ENCODE measurements around the gene DUSP3.
A peak's percentile ranks its signal among the peaks of the same experiment; 100 is the strongest.

Gene DUSP3

GRCh38 chr17:43723697-43724359, 54.9 kb downstream of the DUSP3 start:
- no peak for DNase-seq

GRCh38 chr17:43722870-43723665, 55.7 kb downstream of the DUSP3 start:
- no peak for DNase-seq

- DNase-seq, result no peak
Observed at GRCh38 chr17:43722269-43722619, 56.5 kb downstream of the DUSP3 start.

GRCh38 chr17:43721537-43722268, 57.1 kb downstream of the DUSP3 start:
- no peak for DNase-seq

- DNase-seq, result peak; percentile 66
Observed at GRCh38 chr17:43720311-43721060, 58.3 kb downstream of the DUSP3 start.

GRCh38 chr17:43719578-43719977, 59.2 kb downstream of the DUSP3 start:
- DNase-seq, result peak; percentile 9

- DNase-seq, result no peak
Observed at GRCh38 chr17:43718544-43718943, 60.2 kb downstream of the DUSP3 start.

GRCh38 chr17:43717913-43718312, 60.9 kb downstream of the DUSP3 start:
- no peak for DNase-seq

All from hematopoietic multipotent progenitor cell treated with erythropoietin and hydrocortisone succinate and interleukin-3 and kit ligand, for 8 days (in vitro differentiated cells).